ENCODE measurements around the gene PLXDC2.

- no peak for TF ChIP-seq SRF (IDR thresholded peaks at IDR 0.05; ENCODE audit: low read depth)
- no peak for TF ChIP-seq ZFX (IDR thresholded peaks at IDR 0.05)
- TF ChIP-seq POLR2AphosphoS5 (IDR thresholded peaks at IDR 0.05; ENCODE audit: low read depth, low read length): no peak
- no peak for TF ChIP-seq CTCF (IDR thresholded peaks at IDR 0.05 in 2 of 3, conservative IDR thresholded peaks at IDR 0.05 in 1 of 3; ENCODE audit: borderline replicate concordance in 1 of 3, insufficient read depth in 1 of 3, low read depth in 2 of 3, low read length in 2 of 3)
- no peak for TF ChIP-seq EZH2phosphoT487 (IDR thresholded peaks at IDR 0.05; ENCODE audit: borderline replicate concordance)
- no peak for TF ChIP-seq RAD21 (IDR thresholded peaks at IDR 0.05; ENCODE audit: low read depth)
Measured at GRCh38 chr10:20200758-20201157, 384.5 kb downstream of the PLXDC2 start.

All from HCT116 (cell line).